HepG2 (cell line): ENCODE measurements around the gene TLDC2. TPM values are rescaled to one million over a fixed set of nuclear protein-coding genes. Genes with fewer than 3 reads are reported as not detected.

ENCODE experiments used
- AKNA ChIP-seq: sonication (generic); formaldehyde crosslinking; IDR thresholded peaks from 2 replicates; pipeline ENCODE4 v1.4.0; 2020; ENCODE audit warnings: missing genetic modification reagents, borderline replicate concordance
- CTCF ChIP-seq: sonication (generic); formaldehyde crosslinking; IDR thresholded peaks from 2 replicates; pipeline ENCODE4 v1.5.0; 2020; ENCODE audit warnings: mild to moderate bottlenecking, missing genetic modification reagents, moderate library complexity
- DMTF1 ChIP-seq: sonication (generic); formaldehyde crosslinking; IDR thresholded peaks from 2 replicates; pipeline ENCODE4 v1.4.0; 2020; ENCODE audit warnings: mild to moderate bottlenecking, missing genetic modification reagents
- DZIP1 ChIP-seq: sonication (generic); formaldehyde crosslinking; IDR thresholded peaks from 2 replicates; pipeline ENCODE4 v1.5.0; 2020; ENCODE audit warnings: mild to moderate bottlenecking, missing genetic modification reagents
- FOXP1 ChIP-seq, 2 experiments: fragments of 450-650 bp in 1 of 2; IDR thresholded peaks; 2 replicates each; pipeline ENCODE4 v1.6.1; 2017 to 2018; ENCODE audit warnings: antibody characterized with exemption in 1 of 2
- HIVEP1 ChIP-seq: sonication (generic); formaldehyde crosslinking; IDR thresholded peaks from 2 replicates; pipeline ENCODE4 v1.4.0; 2020; ENCODE audit warnings: mild to moderate bottlenecking, missing genetic modification reagents
- NR2C2 ChIP-seq: sonication (generic); formaldehyde crosslinking; IDR thresholded peaks from 2 replicates; pipeline ENCODE4 v1.4.0; 2020; ENCODE audit warnings: missing genetic modification reagents, mild to moderate bottlenecking, moderate library complexity, borderline replicate concordance
- NR3C1 ChIP-seq: sonication (generic); formaldehyde crosslinking; IDR thresholded peaks from 2 replicates; pipeline ENCODE4 v1.4.0; 2020; ENCODE audit warnings: missing genetic modification reagents
- TRIM24 ChIP-seq: sonication (generic); formaldehyde crosslinking; IDR thresholded peaks from 2 replicates; pipeline ENCODE4 v1.8.0; 2022; ENCODE audit warnings: mild to moderate bottlenecking, missing genetic modification reagents
- ZBTB4 ChIP-seq: sonication (generic); formaldehyde crosslinking; IDR thresholded peaks from 2 replicates; pipeline ENCODE4 v1.4.0; 2020; ENCODE audit warnings: missing genetic modification reagents, mild to moderate bottlenecking, borderline replicate concordance
- ZFX ChIP-seq: sonication (generic); formaldehyde crosslinking; IDR thresholded peaks from 2 replicates; pipeline ENCODE4 v1.4.0; 2020; ENCODE audit warnings: mild to moderate bottlenecking, low read depth, missing genetic modification reagents, moderate library complexity
- polyA plus RNA-seq, 8 experiments: library from polyadenylated mRNA; depleted of rRNA in 3 of 8; stranded (reverse) in 7 of 8; unstranded in 1 of 8; fragments of >200 nt; fragmentation: Illumina TruSeq in 4 of 8; extraction: Trizol in 4 of 8; gene quantifications; 2 replicates each; pipeline versions ENCODE4 v1.2.1 to v1.2.3, GENCODE V29; 2011 to 2016; ENCODE audit warnings: low read depth in 4 of 8, missing spikeins in 1 of 8, mixed read lengths in 1 of 8; ENCODE audit not compliant: insufficient read depth in 1 of 8
- total RNA-seq, 5 experiments: library from RNA; depleted of rRNA; stranded (reverse); fragments of >200 nt; fragmentation: Illumina TruSeq; extraction: Trizol; gene quantifications; 2 replicates each; pipeline ENCODE4 v1.2.3, GENCODE V29; 2016; ENCODE audit warnings: low read depth in 1 of 5

Gene TLDC2
- total and polyA plus RNA-seq, 2 of the 13 experiments (the other 11 are each of a cell fraction or from before 2014, with no cell fraction given), result 1.5 to 1.6 TPM

GRCh38 chr20:36886859-36887751 lies 11.2 kb downstream of the TLDC2 start (continued):
- TF ChIP-seq CTCF (peak; percentile 100), NR2C2 (no peak), HIVEP1 (CRISPR knock-in tag) (no peak), NR3C1 (CRISPR knock-in tag) (no peak), AKNA (CRISPR knock-in tag) (no peak), TRIM24 (CRISPR knock-in tag) (no peak), DZIP1 (CRISPR knock-in tag) (0 out of 2 replicates have a peak, but pooled peaks have one; percentile 37), ZFX (CRISPR knock-in tag) (peak; percentile 63; the same call in 1 of the 2 replicates), DMTF1 (CRISPR knock-in tag) (0 out of 2 replicates have a peak, but pooled peaks have one; percentile 40), ZBTB4 (0 out of 2 replicates have a peak, but pooled peaks have one; percentile 69), FOXP1 (IDR thresholded peaks at IDR 0.05) (no peak), FOXP1 (CRISPR knock-in tag; IDR thresholded peaks at IDR 0.05) (no peak)
